Measurements from ENCODE around the gene PVR.

Gene PVR

GRCh38 chr19:44605547-44605946, 38.2 kb upstream of the PVR start:
- Histone ChIP-seq H3K4me1 (ENCODE audit: insufficient read depth, low read length, poor library complexity, severe bottlenecking) (no peaks in the 10 kb centered on the region), H3K27me3 (ENCODE audit: insufficient read depth, low read length, poor library complexity, severe bottlenecking) (no peaks in the 10 kb centered on the region), H2AFZ (ENCODE audit: low read length) (no peak overlapping the region), H3F3A (ENCODE audit: low read depth) (no peaks in the 10 kb centered on the region), H3K36me3 (ENCODE audit: insufficient read depth, low read length) (no peaks in the 10 kb centered on the region), H3K79me2 (ENCODE audit: insufficient read depth, low read length) (no peaks in the 10 kb centered on the region), H3K9ac (ENCODE audit: low read depth, low read length, poor library complexity, severe bottlenecking) (no peak overlapping the region), H3K4me3 (ENCODE audit: low read length, poor library complexity, severe bottlenecking) (no peak overlapping the region), H3K4me2 (ENCODE audit: low read depth, low read length, poor library complexity, severe bottlenecking) (no peak overlapping the region), H3K9me3 (ENCODE audit: insufficient read depth, low read depth, low read length) (no peaks in the 10 kb centered on the region; the same call in 1 of the 2 replicates), H4K20me1 (ENCODE audit: insufficient read depth, low read length, poor library complexity, severe bottlenecking) (no peaks in the 10 kb centered on the region), H3K9me2 (replicated peaks; ENCODE audit: low read depth, low read length) (no peaks in the 10 kb centered on the region)
- no peak for TF ChIP-seq CTCF (conservative IDR thresholded peaks at IDR 0.05; ENCODE audit: low read length)
- TF ChIP-seq EZH2phosphoT487 (IDR thresholded peaks at IDR 0.05; ENCODE audit: borderline replicate concordance), result no peak

- no peaks in the 10 kb centered on the region for H3K36me3 ChIP-seq (ENCODE audit: insufficient read depth, low read length)
- 0 out of 2 replicates have a peak overlapping the region, but pooled peaks have one; percentile 49 for H2AFZ ChIP-seq (ENCODE audit: low read length)
- no peaks in the 10 kb centered on the region for H4K20me1 ChIP-seq (ENCODE audit: insufficient read depth, low read length, poor library complexity, severe bottlenecking)
- H3K4me2 ChIP-seq (ENCODE audit: low read depth, low read length, poor library complexity, severe bottlenecking), result peak overlapping the region; percentile 16
- no peaks in the 10 kb centered on the region for H3K9me2 ChIP-seq (replicated peaks; ENCODE audit: low read depth, low read length)
- no peaks in the 10 kb centered on the region for H3K4me1 ChIP-seq (ENCODE audit: insufficient read depth, low read length, poor library complexity, severe bottlenecking)
- H3K79me2 ChIP-seq (ENCODE audit: insufficient read depth, low read length), result no peaks in the 10 kb centered on the region
- TF ChIP-seq CTCF (conservative IDR thresholded peaks at IDR 0.05; ENCODE audit: low read length) (no peak), EZH2phosphoT487 (IDR thresholded peaks at IDR 0.05; ENCODE audit: borderline replicate concordance) (no peak)
- H3K4me3 ChIP-seq (ENCODE audit: low read length, poor library complexity, severe bottlenecking), result no peak overlapping the region
- H3K9me3 ChIP-seq (ENCODE audit: insufficient read depth, low read depth, low read length), result no peaks in the 10 kb centered on the region; the same call in 1 of the 2 replicates
- H3K27me3 ChIP-seq (ENCODE audit: insufficient read depth, low read length, poor library complexity, severe bottlenecking), result no peaks in the 10 kb centered on the region
- no peaks in the 10 kb centered on the region for H3F3A ChIP-seq (ENCODE audit: low read depth)
- H3K9ac ChIP-seq (ENCODE audit: low read depth, low read length, poor library complexity, severe bottlenecking), result no peak overlapping the region
Observed at GRCh38 chr19:44607049-44607448, 36.7 kb upstream of the PVR start.

- H3K4me3 ChIP-seq (ENCODE audit: low read length, poor library complexity, severe bottlenecking), result no peak overlapping the region
- H3K36me3 ChIP-seq (ENCODE audit: insufficient read depth, low read length), result no peaks in the 10 kb centered on the region
- H3K79me2 ChIP-seq (ENCODE audit: insufficient read depth, low read length), result no peaks in the 10 kb centered on the region
- H3K4me1 ChIP-seq (ENCODE audit: insufficient read depth, low read length, poor library complexity, severe bottlenecking), result no peaks in the 10 kb centered on the region
- no peaks in the 10 kb centered on the region for H3K27me3 ChIP-seq (ENCODE audit: insufficient read depth, low read length, poor library complexity, severe bottlenecking)
- H3K9me3 ChIP-seq (ENCODE audit: insufficient read depth, low read depth, low read length), result no peaks in the 10 kb centered on the region; the same call in 1 of the 2 replicates
- H3K9ac ChIP-seq (ENCODE audit: low read depth, low read length, poor library complexity, severe bottlenecking), result no peak overlapping the region
- H3F3A ChIP-seq (ENCODE audit: low read depth), result no peaks in the 10 kb centered on the region
- H4K20me1 ChIP-seq (ENCODE audit: insufficient read depth, low read length, poor library complexity, severe bottlenecking), result no peaks in the 10 kb centered on the region
- no peak overlapping the region for H2AFZ ChIP-seq (ENCODE audit: low read length)
- H3K9me2 ChIP-seq (replicated peaks; ENCODE audit: low read depth, low read length), result no peaks in the 10 kb centered on the region
- TF ChIP-seq EZH2phosphoT487 (IDR thresholded peaks at IDR 0.05; ENCODE audit: borderline replicate concordance) (no peak), CTCF (conservative IDR thresholded peaks at IDR 0.05; ENCODE audit: low read length) (no peak)
- no peak overlapping the region for H3K4me2 ChIP-seq (ENCODE audit: low read depth, low read length, poor library complexity, severe bottlenecking)
Observed at GRCh38 chr19:44607917-44608316, 35.8 kb upstream of the PVR start.

Measured in Loucy (cell line).